DOHH2 (cell line): ENCODE data around the gene ANKDD1B.
A peak's percentile ranks its signal among the peaks of the same experiment; 100 is the strongest.
"Not testable (repeated sequence)": the region's sequence is repeated elsewhere in the genome, so short reads cannot be mapped to it uniquely, and the experiment has no call there.

Source experiments
- H3F3A ChIP-seq: fragments of 200-600 bp; sonication (generic), shearing (Covaris generic); 2 replicates; pipeline ENCODE4 v1.6.0; 2016; ENCODE audit warnings: antibody characterized with exemption, mild to moderate bottlenecking; ENCODE audit not compliant: control insufficient read depth, insufficient read depth
- H3K27ac ChIP-seq: fragments of 200-600 bp; sonication (generic); 2 replicates; pipeline ENCODE4 v1.5.1; 2014; ENCODE audit warnings: low read depth, mild to moderate bottlenecking, low read length, moderate library complexity
- H3K27me3 ChIP-seq: fragments of 200-600 bp; sonication (generic); 2 replicates; pipeline ENCODE4 v1.6.1; 2014; ENCODE audit warnings: mild to moderate bottlenecking, low read length, mixed read lengths; ENCODE audit not compliant: control insufficient read depth
- H3K36me3 ChIP-seq: fragments of 200-600 bp; sonication (generic); 2 replicates; pipeline ENCODE4 v1.6.1; 2014; ENCODE audit warnings: mild to moderate bottlenecking, low read length, moderate library complexity, mixed read lengths; ENCODE audit not compliant: control insufficient read depth
- H3K4me1 ChIP-seq: fragments of 200-600 bp; sonication (generic); 2 replicates; pipeline ENCODE4 v1.6.1; 2014; ENCODE audit warnings: mild to moderate bottlenecking, low read length, mixed read lengths; ENCODE audit not compliant: control insufficient read depth
- H3K4me2 ChIP-seq: fragments of 200-600 bp; sonication (generic); 2 replicates; pipeline ENCODE4 v1.6.0; 2014; ENCODE audit warnings: mild to moderate bottlenecking, low read length, moderate library complexity
- H3K4me3 ChIP-seq: fragments of 200-600 bp; sonication (generic); 2 replicates; pipeline ENCODE4 v1.5.1; 2014; ENCODE audit warnings: mild to moderate bottlenecking, low read length, mixed read lengths
- H3K79me2 ChIP-seq: fragments of 200-600 bp; sonication (generic); 2 replicates; pipeline ENCODE4 v1.6.1; 2014; ENCODE audit warnings: mild to moderate bottlenecking, low read length, mixed read lengths; ENCODE audit not compliant: control insufficient read depth
- H3K9me2 ChIP-seq: fragments of 200-600 bp; sonication (generic); replicated peaks from 2 replicates; pipeline ENCODE4 v1.6.1; 2014; ENCODE audit warnings: mild to moderate bottlenecking, low read length, mixed read lengths; ENCODE audit not compliant: control insufficient read depth
- H3K9me3 ChIP-seq: fragments of 200-600 bp; sonication (generic); 2 replicates; pipeline ENCODE4 v1.6.1; 2014; ENCODE audit warnings: antibody characterized with exemption, low read length, mixed read lengths; ENCODE audit not compliant: control insufficient read depth, insufficient read depth
- H4K20me1 ChIP-seq: fragments of 200-600 bp; sonication (generic); 2 replicates; pipeline ENCODE4 v1.6.0; 2014; ENCODE audit warnings: low read depth, mild to moderate bottlenecking, antibody characterized with exemption, low read length, moderate library complexity; ENCODE audit not compliant: control insufficient read depth, insufficient read depth
- CTCF ChIP-seq: fragments of 200-600 bp; sonication (generic); IDR thresholded peaks from one replicate; pipeline ENCODE4 v1.5.1; 2014; ENCODE audit warnings: antibody characterized with exemption, mild to moderate bottlenecking, low read depth, low read length; ENCODE audit not compliant: poor library complexity, severe bottlenecking
- EZH2phosphoT487 ChIP-seq: fragments of 200-600 bp; sonication (generic); IDR thresholded peaks from 2 replicates; pipeline ENCODE4 v1.6.1; 2017; ENCODE audit warnings: borderline replicate concordance, mild to moderate bottlenecking, antibody characterized with exemption, low read length, moderate library complexity, mixed read lengths

Gene ANKDD1B

GRCh38 chr5:75574791-75575190 lies 36.5 kb upstream of the ANKDD1B start:
- no peaks in the 10 kb centered on the region for H3K79me2 ChIP-seq
- no peak overlapping the region for H3K27ac ChIP-seq
- H3K4me2 ChIP-seq: peak overlapping the region; percentile 74
- H3K4me3 ChIP-seq: peak overlapping the region; percentile 50
- no peaks in the 10 kb centered on the region for H3K27me3 ChIP-seq
- H3F3A ChIP-seq: 0 out of 2 replicates have a peak, but pooled peaks cover 2% of the 10 kb centered on the region
- peaks cover 6% of the 10 kb centered on the region for H3K36me3 ChIP-seq
- no peaks in the 10 kb centered on the region for H4K20me1 ChIP-seq
- H3K9me3 ChIP-seq: no peaks in the 10 kb centered on the region
- H3K9me2 ChIP-seq: no peaks in the 10 kb centered on the region
- H3K4me1 ChIP-seq: peaks cover 30% of the 10 kb centered on the region
- TF ChIP-seq CTCF: no peak
- TF ChIP-seq EZH2phosphoT487: no peak

- H3K4me3 ChIP-seq, H3K79me2 ChIP-seq, H4K20me1 ChIP-seq, H3K9me3 ChIP-seq, H3K27me3 ChIP-seq, H3K36me3 ChIP-seq, H3K9me2 ChIP-seq, H3K4me2 ChIP-seq, H3F3A ChIP-seq, H3K27ac ChIP-seq: not testable (repeated sequence)
- H3K4me1 ChIP-seq: peaks cover 23% of the 10 kb centered on the region
Measured at GRCh38 chr5:75578280-75578679, 33.0 kb upstream of the ANKDD1B start.

GRCh38 chr5:75584641-75585040 lies 26.6 kb upstream of the ANKDD1B start:
- H3K9me3 ChIP-seq: no peaks in the 10 kb centered on the region
- H3K4me1 ChIP-seq: peaks cover 4% of the 10 kb centered on the region
- no peaks in the 10 kb centered on the region for H3K9me2 ChIP-seq
- no peaks in the 10 kb centered on the region for H3F3A ChIP-seq
- no peak for TF ChIP-seq CTCF
- TF ChIP-seq EZH2phosphoT487: no peak
- no peak overlapping the region for H3K27ac ChIP-seq
- no peak overlapping the region for H3K4me3 ChIP-seq
- no peaks in the 10 kb centered on the region for H3K79me2 ChIP-seq
- peaks cover 3% of the 10 kb centered on the region; the same call in 1 of the 2 replicates for H3K36me3 ChIP-seq
- H3K4me2 ChIP-seq: no peak overlapping the region
- no peaks in the 10 kb centered on the region for H3K27me3 ChIP-seq
- H4K20me1 ChIP-seq: no peaks in the 10 kb centered on the region

- Histone ChIP-seq H3K9me3 (no peaks in the 10 kb centered on the region), H3F3A (no peaks in the 10 kb centered on the region), H3K4me1 (no peaks in the 10 kb centered on the region), H3K9me2 (no peaks in the 10 kb centered on the region), H3K36me3 (peaks cover 3% of the 10 kb centered on the region; the same call in 1 of the 2 replicates), H3K4me3 (no peak overlapping the region), H4K20me1 (no peaks in the 10 kb centered on the region), H3K27ac (no peak overlapping the region), H3K27me3 (no peaks in the 10 kb centered on the region), H3K79me2 (no peaks in the 10 kb centered on the region), H3K4me2 (no peak overlapping the region)
- TF ChIP-seq CTCF (no peak), EZH2phosphoT487 (no peak)
Measured at GRCh38 chr5:75588666-75589065, 22.6 kb upstream of the ANKDD1B start.
